GM18870 (cell line): ENCODE results near the gene ZNF578.
"Not testable (repeated sequence)": the region's sequence is repeated elsewhere in the genome, so short reads cannot be mapped to it uniquely, and the experiment has no call there.

Source experiments
- ATAC-seq: cut with Tn5 transposase; IDR thresholded peaks from one replicate; pipeline ENCODE4 v1.9.1; 2021; ENCODE audit warnings: moderate library complexity; ENCODE audit not compliant: unreplicated experiment

The ZNF578 gene

GRCh38 chr19:52507266-52507665 lies 53.9 kb downstream of the ZNF578 start:
- ATAC-seq = no peak

- no peak for ATAC-seq
These were observed 62.8 kb downstream of the ZNF578 start for GRCh38 chr19:52516191-52516590.

- no peak for ATAC-seq
These were observed 65.3 kb downstream of the ZNF578 start for GRCh38 chr19:52518646-52519045.

- ATAC-seq = not testable (repeated sequence)
These were observed 65.8 kb downstream of the ZNF578 start for GRCh38 chr19:52519175-52519574.

- no peak for ATAC-seq
These were observed 66.7 kb downstream of the ZNF578 start for GRCh38 chr19:52520013-52520412.

- no peak for ATAC-seq
These were observed 69.2 kb downstream of the ZNF578 start for GRCh38 chr19:52522551-52522950.

- no peak for ATAC-seq
These were observed 70.7 kb downstream of the ZNF578 start for GRCh38 chr19:52524086-52524485.

GRCh38 chr19:52527134-52527955 lies 74.0 kb downstream of the ZNF578 start, which contains the start of gene ZNF808:
Gene ZNF808 (plus strand): TSS chr19:52527668. CDS start chr19:52543285, 15,617 bp downstream.
- peak; percentile 72 for ATAC-seq

GRCh38 chr19:52527956-52528351 lies 74.6 kb downstream of the ZNF578 start:
- ATAC-seq = no peak

- ATAC-seq = no peak
These were observed 79.1 kb downstream of the ZNF578 start for GRCh38 chr19:52532480-52532879.

GRCh38 chr19:52533901-52534300 lies 80.5 kb downstream of the ZNF578 start:
- ATAC-seq = no peak

- not testable (repeated sequence) for ATAC-seq
These were observed 82.0 kb downstream of the ZNF578 start for GRCh38 chr19:52535385-52535770.

GRCh38 chr19:52535771-52536447 lies 82.6 kb downstream of the ZNF578 start:
- ATAC-seq = no peak

GRCh38 chr19:52536448-52536800 lies 83.1 kb downstream of the ZNF578 start:
- ATAC-seq = no peak

- not testable (repeated sequence) for ATAC-seq
These were observed 85.5 kb downstream of the ZNF578 start for GRCh38 chr19:52538815-52539214.

- not testable (repeated sequence) for ATAC-seq
These were observed 87.8 kb downstream of the ZNF578 start for GRCh38 chr19:52541176-52541575.

- no peak for ATAC-seq
These were observed 88.3 kb downstream of the ZNF578 start for GRCh38 chr19:52541608-52542007.

GRCh38 chr19:52542541-52542940 lies 89.2 kb downstream of the ZNF578 start:
- ATAC-seq = not testable (repeated sequence)

GRCh38 chr19:52542984-52543664 lies 89.8 kb downstream of the ZNF578 start:
- ATAC-seq = no peak

- no peak for ATAC-seq
These were observed 101.0 kb downstream of the ZNF578 start for GRCh38 chr19:52554216-52554971.
